CD14-positive monocyte (primary cell): Measurements from ENCODE around the gene GPRC5A. TPM values are rescaled to one million over a fixed set of nuclear protein-coding genes. Genes with fewer than 3 reads are reported as not detected.

Experiments used
- DNase-seq, 3 donors: peaks; one replicate each; pipeline ENCODE4 v3.0.0-alpha.2; 2011 to 2022
- H2AFZ ChIP-seq: 2 replicates; pipeline ENCODE4 v1.6.0; 2012; ENCODE audit warnings: mild to moderate bottlenecking, low read depth, low read length, inconsistent platforms; ENCODE audit not compliant: insufficient read depth, poor library complexity, severe bottlenecking
- H3K27ac ChIP-seq, 2 donors: 1 replicate in 1 of 2; 2 replicates in 1 of 2; pipeline ENCODE4 v1.5.1; 2012 to 2013; ENCODE audit warnings: low read length in 2 of 2, control low read depth in 1 of 2, inconsistent platforms in 1 of 2, low read depth in 1 of 2, mild to moderate bottlenecking in 1 of 2
- H3K27me3 ChIP-seq, 2 donors: one replicate each; pipeline versions ENCODE4 v1.6.0 to v1.6.1; 2011 to 2013; ENCODE audit warnings: low read length in 2 of 2; ENCODE audit not compliant: control insufficient read depth in 2 of 2, insufficient read depth in 2 of 2
- H3K36me3 ChIP-seq, 2 donors: replicated peaks in 1 of 2; 1 replicate in 1 of 2; 2 replicates in 1 of 2; pipeline versions ENCODE4 v1.5.1 to v1.6.1; 2012 to 2013; ENCODE audit warnings: low read length in 2 of 2, control low read depth in 1 of 2, inconsistent platforms in 1 of 2, mild to moderate bottlenecking in 1 of 2; ENCODE audit not compliant: insufficient read depth in 2 of 2, control insufficient read depth in 1 of 2
- H3K4me1 ChIP-seq, 2 donors: 1 replicate in 1 of 2; 2 replicates in 1 of 2; pipeline versions ENCODE4 v1.5.1 to v1.6.1; 2012 to 2013; ENCODE audit warnings: low read length in 2 of 2, control low read depth in 1 of 2, inconsistent platforms in 1 of 2, mild to moderate bottlenecking in 1 of 2, moderate library complexity in 1 of 2; ENCODE audit not compliant: insufficient read depth in 2 of 2, control insufficient read depth in 1 of 2
- H3K4me2 ChIP-seq: replicated peaks from 2 replicates; pipeline ENCODE3; 2012; ENCODE audit warnings: low read length, moderate library complexity, mild to moderate bottlenecking; ENCODE audit not compliant: poor library complexity, severe bottlenecking; ENCODE audit errors: extremely low read depth
- H3K4me3 ChIP-seq, 3 experiments: fragments of 200-600 bp in 1 of 3; sonication (generic) in 1 of 3; replicated peaks in 1 of 3; 1 replicate in 2 of 3; 2 replicates in 1 of 3; pipeline ENCODE4 v1.5.1; 2011 to 2013; ENCODE audit warnings: low read length in 3 of 3, mild to moderate bottlenecking in 3 of 3, control low read depth in 2 of 3, low read depth in 2 of 3, inconsistent platforms in 1 of 3, moderate library complexity in 1 of 3
- H3K79me2 ChIP-seq: 2 replicates; pipeline ENCODE4 v1.6.0; 2012; ENCODE audit warnings: mild to moderate bottlenecking, control low read depth, inconsistent platforms, low read length, moderate library complexity; ENCODE audit not compliant: insufficient read depth
- H3K9ac ChIP-seq: 2 replicates; pipeline ENCODE4 v1.6.0; 2017; ENCODE audit warnings: low read length, mild to moderate bottlenecking; ENCODE audit not compliant: insufficient read depth, poor library complexity, severe bottlenecking
- H3K9me3 ChIP-seq, 2 donors: replicated peaks in 1 of 2; 1 replicate in 1 of 2; 2 replicates in 1 of 2; pipeline versions ENCODE4 v1.5.1 to v1.6.1; 2012 to 2013; ENCODE audit warnings: low read length in 2 of 2, control low read depth in 1 of 2; ENCODE audit not compliant: control insufficient read depth in 1 of 2, insufficient read depth in 1 of 2
- H4K20me1 ChIP-seq: 2 replicates; pipeline ENCODE4 v1.6.0; 2012; ENCODE audit warnings: mild to moderate bottlenecking, low read length, control low read depth, moderate library complexity; ENCODE audit not compliant: insufficient read depth
- H3K27ac Mint-ChIP-seq, 7 donors: one replicate each; pipeline ENCODE4 v1.8.0; 2020; ENCODE audit warnings: mild to moderate bottlenecking in 7 of 7, mixed read lengths in 7 of 7, moderate library complexity in 6 of 7, inconsistent platforms in 2 of 7
- H3K27me3 Mint-ChIP-seq, 3 donors: one replicate each; pipeline ENCODE4 v1.8.0; 2021 to 2022; ENCODE audit warnings: low read depth in 3 of 3, mild to moderate bottlenecking in 3 of 3, mixed read lengths in 3 of 3, moderate library complexity in 3 of 3, inconsistent platforms in 1 of 3
- H3K36me3 Mint-ChIP-seq, 2 donors: one replicate each; pipeline ENCODE4 v1.8.0; 2020; ENCODE audit warnings: mixed read lengths in 2 of 2, inconsistent platforms in 1 of 2, mild to moderate bottlenecking in 1 of 2
- H3K4me1 Mint-ChIP-seq: one replicate; pipeline ENCODE4 v1.8.0; 2020; ENCODE audit warnings: mild to moderate bottlenecking, mixed read lengths
- H3K4me3 Mint-ChIP-seq, 2 donors: one replicate each; pipeline ENCODE4 v1.8.0; 2020; ENCODE audit warnings: mild to moderate bottlenecking in 2 of 2, mixed read lengths in 2 of 2, moderate library complexity in 1 of 2
- H3K9me3 Mint-ChIP-seq, 7 donors: one replicate each; pipeline ENCODE4 v1.8.0; 2020 to 2022; ENCODE audit warnings: mixed read lengths in 7 of 7, mild to moderate bottlenecking in 6 of 7, moderate library complexity in 6 of 7, inconsistent platforms in 2 of 7
- CTCF ChIP-seq: fragments of 200-600 bp; IDR thresholded peaks from one replicate; pipeline ENCODE4 v1.8.0; 2022; ENCODE audit warnings: antibody characterized with exemption, mild to moderate bottlenecking
- WGBS: methylation state at CpG from one replicate; pipeline ENCODE4 v1.1.5; 2013; ENCODE audit warnings: missing lambda C conversion rate; ENCODE audit not compliant: insufficient coverage; 5-methylcytosine and 5-hydroxymethylcytosine counted together
- intact Hi-C, 2 donors: fragments of 100-400 bp; cut with micrococcal nuclease; formaldehyde crosslinking; loops; one replicate each; pipeline versions ENCODE4 v1.15.0 to v1.15.1; 2023
- polyA plus RNA-seq, 3 donors: library from polyadenylated mRNA; depleted of rRNA in 1 of 3; unstranded in 2 of 3; stranded (reverse) in 1 of 3; fragments of 300-500 nt in 2 of 3; fragments of >200 nt in 1 of 3; fragmentation: Illumina TruSeq in 2 of 3; gene quantifications; 1 replicate in 2 of 3; 2 replicates in 1 of 3; pipeline ENCODE4 v1.2.3, GENCODE V29; 2012 to 2021

Gene GPRC5A
- polyA plus RNA-seq, 3 donors: 0.43 TPM; not detected in 2

DNA sequence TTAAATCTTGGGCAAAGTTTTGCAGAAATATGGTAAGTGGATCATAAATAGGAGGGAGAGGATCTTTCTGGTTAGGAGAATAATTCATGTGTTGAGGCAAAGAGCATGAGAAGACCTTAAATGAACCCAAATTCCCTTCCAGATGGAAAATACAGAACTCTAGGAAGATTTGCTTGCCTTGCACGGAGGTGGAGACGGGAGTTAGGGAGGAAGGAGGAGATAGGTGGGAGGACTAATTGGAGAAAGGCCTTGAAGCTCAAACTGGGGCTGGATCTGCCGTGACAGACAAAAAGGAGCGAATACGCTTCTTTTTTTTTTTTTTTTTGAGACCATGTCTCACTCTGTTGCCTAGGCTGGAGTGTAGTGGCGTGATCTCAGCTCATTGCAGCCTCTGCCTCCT lies 5.9 kb downstream of the GPRC5A start:
- H3K4me3 ChIP-seq: no peak overlapping the region
- no peaks in the 10 kb centered on the region for H3K4me1 ChIP-seq
- H4K20me1 ChIP-seq: no peaks in the 10 kb centered on the region
- no peak for DNase-seq
- Mint-ChIP-seq H3K4me3 (no peak overlapping the region), H3K27ac (no peak overlapping the region), H3K36me3 (no peaks in the 10 kb centered on the region), H3K9me3 (peaks cover 0 to 3% (median 0%) of the 10 kb centered on the region in 7 donors), H3K27me3 (peaks cover 9 to 18% (median 12%) of the 10 kb centered on the region in 3 donors), H3K4me1 (peaks cover 2% of the 10 kb centered on the region)
- no peak overlapping the region for H3K4me2 ChIP-seq
- H3K36me3 ChIP-seq: no peaks in the 10 kb centered on the region
- peaks cover 2 to 9% of the 10 kb centered on the region in 2 donors for H3K27me3 ChIP-seq
- no peak overlapping the region for H3K27ac ChIP-seq
- H3K79me2 ChIP-seq: no peaks in the 10 kb centered on the region
- no peak for TF ChIP-seq CTCF
- no peak overlapping the region for H2AFZ ChIP-seq
- intact Hi-C loops: no loop called here
- H3K9me3 ChIP-seq: peaks cover 0 to 4% of the 10 kb centered on the region in 2 donors
- 100% methylated on average over 5 of the region's 6 CpGs for WGBS
- no peak overlapping the region for H3K9ac ChIP-seq

- Histone ChIP-seq H3K9me3 (no peaks in the 10 kb centered on the region), H3K79me2 (no peaks in the 10 kb centered on the region), H3K27ac (no peak overlapping the region), H3K4me2 (no peak overlapping the region), H2AFZ (no peak overlapping the region), H4K20me1 (no peaks in the 10 kb centered on the region), H3K4me3 (no peak overlapping the region), H3K27me3 (peaks cover 0 to under 1% of the 10 kb centered on the region in 2 donors), H3K9ac (no peak overlapping the region), H3K4me1 (no peaks in the 10 kb centered on the region), H3K36me3 (no peaks in the 10 kb centered on the region)
- Mint-ChIP-seq H3K4me3 (no peak overlapping the region), H3K4me1 (peaks cover 2% of the 10 kb centered on the region), H3K27me3 (peaks cover under 1 to 9% (median 4%) of the 10 kb centered on the region in 3 donors), H3K36me3 (no peaks in the 10 kb centered on the region), H3K27ac (no peak overlapping the region), H3K9me3 (no peaks in the 10 kb centered on the region)
- no peak for TF ChIP-seq CTCF
- WGBS: 88% methylated on average over 6 of the region's 9 CpGs
- intact Hi-C loops: no loop called here
- DNase-seq: no peak
Measured at GRCh38 chr12:12898136-12898717, 6.9 kb downstream of the GPRC5A start.
